ENCODE data around the gene EPPIN.

DNA sequence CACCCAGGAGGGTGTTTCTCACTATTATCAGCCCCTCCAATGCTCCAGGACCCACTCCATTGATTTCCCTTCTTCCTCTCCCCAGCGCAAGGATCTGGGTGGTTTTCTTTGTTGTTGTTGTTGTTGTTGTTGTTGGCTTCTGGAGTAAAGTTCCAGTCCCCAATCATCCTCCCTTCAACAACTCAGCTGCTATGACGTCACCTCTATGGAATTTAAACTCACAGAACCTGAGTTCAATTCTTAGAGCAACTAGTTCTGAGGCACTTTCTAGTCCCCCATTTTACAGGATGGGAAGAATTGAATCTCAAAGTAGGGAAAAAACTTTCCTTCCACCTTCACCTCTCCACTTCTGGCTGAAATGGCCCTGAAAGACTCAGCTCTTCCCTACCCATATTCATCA lies 41.6 kb upstream of the EPPIN start:
- TF ChIP-seq, protein P1, sequence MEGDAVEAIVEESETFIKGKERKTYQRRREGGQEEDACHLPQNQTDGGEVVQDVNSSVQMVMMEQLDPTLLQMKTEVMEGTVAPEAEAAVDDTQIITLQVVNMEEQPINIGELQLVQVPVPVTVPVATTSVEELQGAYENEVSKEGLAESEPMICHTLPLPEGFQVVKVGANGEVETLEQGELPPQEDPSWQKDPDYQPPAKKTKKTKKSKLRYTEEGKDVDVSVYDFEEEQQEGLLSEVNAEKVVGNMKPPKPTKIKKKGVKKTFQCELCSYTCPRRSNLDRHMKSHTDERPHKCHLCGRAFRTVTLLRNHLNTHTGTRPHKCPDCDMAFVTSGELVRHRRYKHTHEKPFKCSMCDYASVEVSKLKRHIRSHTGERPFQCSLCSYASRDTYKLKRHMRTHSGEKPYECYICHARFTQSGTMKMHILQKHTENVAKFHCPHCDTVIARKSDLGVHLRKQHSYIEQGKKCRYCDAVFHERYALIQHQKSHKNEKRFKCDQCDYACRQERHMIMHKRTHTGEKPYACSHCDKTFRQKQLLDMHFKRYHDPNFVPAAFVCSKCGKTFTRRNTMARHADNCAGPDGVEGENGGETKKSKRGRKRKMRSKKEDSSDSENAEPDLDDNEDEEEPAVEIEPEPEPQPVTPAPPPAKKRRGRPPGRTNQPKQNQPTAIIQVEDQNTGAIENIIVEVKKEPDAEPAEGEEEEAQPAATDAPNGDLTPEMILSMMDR (conservative IDR thresholded peaks at IDR 0.05), result no peak
- TF ChIP-seq ZFX (IDR thresholded peaks at IDR 0.05), result no peak

Data from C4-2B (cell line).